Ramos (cell line): ENCODE measurements around the gene SPAG16.

Experiments
- in situ Hi-C: fragments of 300-500 bp; cut with MboI; formaldehyde crosslinking; loops from one replicate; pipeline ENCODE4 v1.14.3; 2022; ENCODE audit warnings: low sequenced_read_pairs; ENCODE audit not compliant: unreplicated experiment

The SPAG16 gene

GRCh38 chr2:213763354-213763753 lies 479.1 kb downstream of the SPAG16 start:
- in situ Hi-C loops: no loop called here

DNA sequence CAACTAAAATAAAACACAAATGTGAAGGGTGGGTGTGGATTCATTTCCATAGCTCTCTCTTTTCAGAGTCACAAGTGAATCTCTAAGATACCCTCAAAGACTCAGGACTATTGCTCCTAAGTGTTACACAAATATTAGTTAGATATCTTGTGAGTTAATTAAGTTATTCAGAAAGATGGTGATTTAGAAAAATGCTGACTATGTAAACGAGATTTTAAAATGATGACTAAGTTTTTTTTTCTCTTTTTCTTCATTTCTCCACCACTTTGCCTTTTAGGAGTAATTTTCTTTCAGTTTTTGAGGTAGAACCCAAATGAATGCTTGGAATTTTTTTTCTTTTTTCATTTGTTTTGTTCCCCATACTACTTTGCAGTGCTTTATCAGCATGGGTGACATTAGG lies 479.7 kb downstream of the SPAG16 start:
- in situ Hi-C loops: no loop called here

DNA sequence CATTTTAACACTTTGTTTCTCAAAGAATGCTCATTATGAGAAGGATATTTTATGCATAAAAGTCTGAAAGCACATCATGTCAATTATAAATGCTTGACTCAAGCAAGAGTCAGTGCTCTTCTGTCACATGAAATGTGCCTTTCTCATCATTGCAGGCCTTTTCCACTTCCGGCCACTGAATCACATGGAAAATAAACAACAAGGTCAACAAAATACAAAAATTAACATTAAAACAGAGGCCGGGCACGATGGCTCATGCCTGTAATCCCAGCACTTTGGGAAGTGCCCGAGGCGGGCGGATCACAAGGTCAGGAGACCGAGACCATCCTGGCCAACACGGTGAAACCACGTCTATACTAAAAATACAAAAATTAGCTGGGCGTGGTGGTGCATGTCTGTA lies 480.6 kb downstream of the SPAG16 start:
- in situ Hi-C loops: no loop called here

DNA sequence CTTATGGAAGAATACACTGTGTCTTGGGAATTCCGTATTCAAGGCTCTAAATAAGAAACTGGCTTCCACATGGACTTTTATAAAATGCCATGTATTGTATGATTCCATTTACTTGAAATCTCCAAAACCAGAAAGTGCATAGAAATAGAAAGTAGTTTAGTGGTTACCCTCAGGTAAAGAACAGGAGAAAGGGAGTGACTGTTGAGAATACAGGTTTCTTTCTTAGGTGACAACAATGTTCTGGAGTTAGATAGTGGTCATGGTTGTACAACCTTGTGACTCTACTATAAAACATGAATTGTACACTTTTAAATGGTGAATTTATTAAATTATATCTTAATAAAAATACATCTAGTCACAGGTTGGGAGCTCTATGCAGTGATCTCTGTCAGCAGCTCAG lies 481.8 kb downstream of the SPAG16 start:
- in situ Hi-C loops: no loop called here

DNA sequence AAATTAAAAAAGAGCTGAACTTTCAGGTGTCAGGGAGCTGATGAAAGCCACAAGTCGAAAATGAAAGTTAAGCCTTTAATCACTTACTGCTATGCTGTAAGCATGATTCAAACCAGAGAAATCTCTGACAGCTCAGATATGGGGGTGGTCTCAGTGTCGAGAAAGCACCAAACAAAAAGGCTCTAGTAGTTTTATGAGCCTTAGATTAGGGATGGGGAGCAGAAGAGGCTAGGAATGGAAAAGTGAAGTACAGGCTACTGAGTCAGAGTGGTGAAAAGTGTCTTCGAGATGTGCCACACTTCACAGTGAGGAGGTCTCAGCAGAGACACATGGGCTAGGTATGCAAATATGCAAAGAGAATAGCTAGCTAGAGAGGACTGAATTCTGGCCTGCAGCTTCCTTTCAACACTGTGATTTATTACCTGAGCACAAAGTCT lies 482.2 kb downstream of the SPAG16 start:
- in situ Hi-C loops: no loop called here

DNA sequence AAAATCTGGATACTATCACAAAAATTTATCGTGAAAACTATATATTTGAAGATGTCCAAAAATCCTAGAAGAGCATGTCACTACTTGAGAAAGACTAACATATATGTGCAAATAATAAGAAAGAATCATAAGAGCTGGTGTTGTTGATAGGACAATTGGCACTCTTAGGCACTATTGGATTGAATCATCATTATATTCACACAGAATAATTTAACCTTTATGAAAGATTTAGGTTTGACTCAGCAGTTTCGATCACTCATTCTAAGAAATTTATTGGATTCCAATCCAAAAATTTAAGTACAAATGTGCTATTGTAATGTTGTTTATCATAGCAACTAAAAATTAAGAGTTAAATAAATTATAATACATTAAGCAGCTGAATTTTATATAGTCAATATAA lies 503.6 kb downstream of the SPAG16 start:
- in situ Hi-C loops: no loop called here

DNA sequence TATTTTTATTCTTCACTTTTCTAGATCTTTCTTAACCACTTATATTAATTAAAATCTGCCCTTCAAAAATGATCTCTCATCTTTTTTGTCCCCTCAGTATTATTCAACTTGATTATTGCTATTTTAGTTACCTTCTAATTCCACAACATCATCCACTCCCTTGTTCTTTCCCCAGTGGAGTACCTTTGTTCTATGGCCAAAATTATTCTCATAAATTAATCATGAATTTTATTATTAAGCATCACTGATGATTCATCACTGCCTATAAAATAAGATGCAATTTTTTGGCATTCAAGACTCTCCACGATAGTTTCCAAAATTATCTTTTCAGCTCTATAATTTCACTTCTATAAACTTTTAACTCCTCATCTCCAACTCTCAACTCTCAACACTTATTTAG lies 505.7 kb downstream of the SPAG16 start:
- in situ Hi-C loops: no loop called here

- in situ Hi-C loops: no loop called here
Observed at GRCh38 chr2:213792045-213792444, 507.8 kb downstream of the SPAG16 start.

GRCh38 chr2:213806125-213806726 lies 522.0 kb downstream of the SPAG16 start:
- in situ Hi-C loops: no loop called here

GRCh38 chr2:213816583-213816982 lies 532.3 kb downstream of the SPAG16 start:
- in situ Hi-C loops: no loop called here

DNA sequence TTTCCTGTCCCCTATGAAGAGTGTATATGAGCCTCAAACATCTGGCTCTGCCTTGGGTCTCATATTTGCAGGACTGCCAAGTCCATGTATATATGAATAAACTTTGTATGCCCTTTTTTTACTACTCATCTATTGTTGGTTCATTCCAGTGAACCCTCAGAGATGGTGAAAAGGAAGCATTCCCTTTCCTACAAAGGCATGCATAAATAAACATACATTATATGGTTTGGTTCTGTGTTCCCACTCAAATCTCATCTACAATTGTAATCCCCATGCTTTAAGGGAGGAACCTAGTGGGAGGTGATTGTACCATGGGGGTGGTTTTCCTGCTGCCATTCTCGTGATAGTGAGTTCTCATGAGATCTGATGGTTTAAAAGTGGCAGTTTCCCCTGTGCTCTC lies 534.2 kb downstream of the SPAG16 start:
- in situ Hi-C loops: no loop called here

DNA sequence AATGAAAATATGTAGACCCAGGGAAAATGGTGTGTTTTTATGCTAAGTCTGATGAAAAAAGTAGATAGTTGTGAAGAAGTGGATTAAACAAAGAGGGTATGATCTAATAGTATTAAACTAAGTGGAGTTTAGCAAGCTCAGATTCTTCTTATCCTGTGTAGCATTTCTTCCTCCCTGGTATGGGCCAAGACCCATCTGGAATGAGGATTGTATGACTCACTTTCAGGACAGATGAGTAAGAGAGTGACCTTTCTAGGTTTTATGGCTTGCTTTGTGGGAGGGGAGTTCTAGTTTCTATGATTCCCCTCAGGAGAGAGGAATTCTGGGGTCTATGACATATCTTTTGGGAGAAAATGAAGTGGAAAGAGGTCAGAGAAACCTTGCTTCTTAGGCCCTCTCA lies 550.1 kb downstream of the SPAG16 start:
- in situ Hi-C loops: no loop called here

DNA sequence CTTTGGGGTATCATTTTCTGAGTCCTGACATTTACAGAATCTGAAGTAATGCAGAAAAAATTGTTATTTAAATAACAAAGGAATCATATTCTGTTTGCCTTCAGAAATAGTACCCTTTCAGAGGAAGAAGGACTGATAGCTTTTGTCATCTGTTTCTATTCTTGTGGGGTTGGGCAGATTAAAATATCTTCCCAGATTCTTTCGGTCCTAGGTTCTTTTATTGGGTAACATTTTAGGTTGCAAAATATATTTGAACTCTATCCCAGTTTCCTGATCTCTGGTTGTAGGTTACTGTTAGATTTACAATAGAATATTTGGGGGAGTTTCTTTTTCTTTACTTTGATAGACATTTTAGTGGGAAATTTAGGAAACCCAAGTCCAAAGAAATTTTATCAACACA lies 550.5 kb downstream of the SPAG16 start:
- in situ Hi-C loops: no loop called here

- in situ Hi-C loops: no loop called here
Observed at GRCh38 chr2:213846856-213847255, 562.6 kb downstream of the SPAG16 start.

GRCh38 chr2:213847316-213847715 lies 563.1 kb downstream of the SPAG16 start:
- in situ Hi-C loops: no loop called here

DNA sequence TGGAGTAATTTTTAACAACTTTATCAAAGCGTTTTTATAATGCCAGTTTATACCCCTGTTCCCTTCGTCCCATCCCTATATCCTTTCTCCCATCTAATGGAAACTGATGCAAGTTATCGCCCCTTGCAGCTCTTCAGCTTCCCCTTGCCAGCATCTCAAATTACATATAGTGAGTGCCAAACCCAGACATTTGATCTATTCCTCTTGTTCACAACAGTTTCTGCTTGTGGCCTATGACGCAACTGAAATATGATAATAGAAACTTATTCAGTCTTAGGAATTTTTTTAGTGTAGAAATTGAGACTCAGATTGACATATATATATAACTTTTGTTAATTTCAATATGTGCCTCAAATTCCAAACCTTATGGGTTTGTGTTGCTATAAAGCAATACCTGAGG lies 564.4 kb downstream of the SPAG16 start:
- in situ Hi-C loops: no loop called here

DNA sequence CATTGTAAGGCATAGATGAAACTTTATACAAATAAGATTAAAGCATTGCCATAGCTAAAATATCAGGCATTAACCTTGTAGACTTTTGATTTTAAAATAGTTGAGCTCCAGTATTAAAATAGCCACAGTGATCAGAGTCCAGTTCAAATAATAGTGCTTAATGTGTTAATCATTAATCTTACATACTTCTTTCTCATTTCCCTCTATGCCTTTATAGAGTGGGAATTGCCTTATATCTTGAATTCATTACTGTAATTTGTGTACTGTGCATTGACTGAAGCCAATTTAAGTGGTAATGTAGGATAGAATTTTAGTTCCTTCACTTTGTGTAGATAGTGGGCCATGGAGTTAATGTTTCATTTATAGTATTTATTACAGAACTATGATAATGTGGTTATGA lies 577.4 kb downstream of the SPAG16 start:
- in situ Hi-C loops: no loop called here

- in situ Hi-C loops: no loop called here
Observed at GRCh38 chr2:213862407-213863076, 578.3 kb downstream of the SPAG16 start.

- in situ Hi-C loops: no loop called here
Observed at GRCh38 chr2:213863541-213863940, 579.3 kb downstream of the SPAG16 start.

GRCh38 chr2:213868526-213868925 lies 584.3 kb downstream of the SPAG16 start:
- in situ Hi-C loops: no loop called here

DNA sequence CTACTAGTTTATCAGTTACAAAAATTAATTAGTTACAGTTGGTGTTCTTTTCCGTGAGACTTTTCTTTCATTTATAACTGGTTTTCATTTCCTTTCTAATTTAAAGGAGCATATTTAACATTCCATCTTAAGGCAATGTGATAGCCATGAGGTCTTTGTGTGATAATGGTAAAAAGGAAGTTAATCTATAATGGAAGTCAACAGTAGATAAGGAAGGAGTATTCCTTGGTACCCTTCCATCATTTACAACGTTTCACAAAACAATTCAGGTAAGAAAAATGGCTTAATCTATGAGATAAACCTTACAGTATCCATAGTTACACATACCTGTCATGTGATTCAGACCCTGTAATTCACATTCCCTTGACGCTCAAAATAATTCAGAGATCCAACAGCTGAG lies 601.2 kb downstream of the SPAG16 start:
- in situ Hi-C loops: no loop called here

GRCh38 chr2:213914510-213914909 lies 630.2 kb downstream of the SPAG16 start:
- in situ Hi-C loops: no loop called here
